ENCODE data around the gene RGL2.

RGL2 gene

DNA sequence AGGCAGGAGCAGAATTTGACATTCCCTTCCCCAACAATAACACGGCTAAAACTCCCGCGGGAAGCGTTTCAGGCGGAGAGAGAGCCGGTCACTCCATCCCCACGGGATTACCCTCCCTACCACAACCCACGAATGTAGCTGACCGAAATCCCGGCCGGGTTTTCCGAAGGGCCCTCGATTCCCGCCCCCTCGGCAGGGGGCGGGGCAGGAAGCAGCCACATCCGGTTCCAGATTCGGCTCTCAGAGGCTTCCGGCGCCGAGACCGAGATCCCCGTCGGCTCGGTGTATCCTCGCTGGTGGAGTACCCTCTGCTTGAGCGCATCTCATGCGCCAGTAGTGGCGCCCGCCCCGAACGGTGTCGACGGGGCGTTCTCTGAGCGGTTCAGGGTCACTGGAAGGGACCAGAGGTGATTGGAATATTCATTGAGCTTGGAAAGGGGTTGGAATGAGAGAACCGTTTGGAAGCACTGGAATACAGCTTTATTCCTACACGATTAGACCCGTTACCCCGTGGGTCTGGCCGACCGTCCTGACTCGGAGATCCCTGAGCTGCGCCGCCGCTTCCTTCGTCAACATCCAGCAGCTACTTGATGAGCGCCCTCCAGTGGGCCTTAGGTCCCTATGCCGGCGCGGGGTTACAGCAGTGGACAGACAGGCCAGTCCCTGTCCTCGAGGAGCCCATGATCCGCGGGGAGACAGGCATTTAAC lies 649 bp upstream of the RGL2 start:
- TF ChIP-seq, protein P1, sequence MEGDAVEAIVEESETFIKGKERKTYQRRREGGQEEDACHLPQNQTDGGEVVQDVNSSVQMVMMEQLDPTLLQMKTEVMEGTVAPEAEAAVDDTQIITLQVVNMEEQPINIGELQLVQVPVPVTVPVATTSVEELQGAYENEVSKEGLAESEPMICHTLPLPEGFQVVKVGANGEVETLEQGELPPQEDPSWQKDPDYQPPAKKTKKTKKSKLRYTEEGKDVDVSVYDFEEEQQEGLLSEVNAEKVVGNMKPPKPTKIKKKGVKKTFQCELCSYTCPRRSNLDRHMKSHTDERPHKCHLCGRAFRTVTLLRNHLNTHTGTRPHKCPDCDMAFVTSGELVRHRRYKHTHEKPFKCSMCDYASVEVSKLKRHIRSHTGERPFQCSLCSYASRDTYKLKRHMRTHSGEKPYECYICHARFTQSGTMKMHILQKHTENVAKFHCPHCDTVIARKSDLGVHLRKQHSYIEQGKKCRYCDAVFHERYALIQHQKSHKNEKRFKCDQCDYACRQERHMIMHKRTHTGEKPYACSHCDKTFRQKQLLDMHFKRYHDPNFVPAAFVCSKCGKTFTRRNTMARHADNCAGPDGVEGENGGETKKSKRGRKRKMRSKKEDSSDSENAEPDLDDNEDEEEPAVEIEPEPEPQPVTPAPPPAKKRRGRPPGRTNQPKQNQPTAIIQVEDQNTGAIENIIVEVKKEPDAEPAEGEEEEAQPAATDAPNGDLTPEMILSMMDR (IDR thresholded peaks at IDR 0.05; ENCODE audit: low read length, missing control alignments), result peak; percentile 69
- H3K4me3 ChIP-seq (replicated peaks; ENCODE audit: low read depth, low read length), result peak overlapping the region; percentile 81
- peak; percentile 92 for DNase-seq (ENCODE audit: low read depth)

DNA sequence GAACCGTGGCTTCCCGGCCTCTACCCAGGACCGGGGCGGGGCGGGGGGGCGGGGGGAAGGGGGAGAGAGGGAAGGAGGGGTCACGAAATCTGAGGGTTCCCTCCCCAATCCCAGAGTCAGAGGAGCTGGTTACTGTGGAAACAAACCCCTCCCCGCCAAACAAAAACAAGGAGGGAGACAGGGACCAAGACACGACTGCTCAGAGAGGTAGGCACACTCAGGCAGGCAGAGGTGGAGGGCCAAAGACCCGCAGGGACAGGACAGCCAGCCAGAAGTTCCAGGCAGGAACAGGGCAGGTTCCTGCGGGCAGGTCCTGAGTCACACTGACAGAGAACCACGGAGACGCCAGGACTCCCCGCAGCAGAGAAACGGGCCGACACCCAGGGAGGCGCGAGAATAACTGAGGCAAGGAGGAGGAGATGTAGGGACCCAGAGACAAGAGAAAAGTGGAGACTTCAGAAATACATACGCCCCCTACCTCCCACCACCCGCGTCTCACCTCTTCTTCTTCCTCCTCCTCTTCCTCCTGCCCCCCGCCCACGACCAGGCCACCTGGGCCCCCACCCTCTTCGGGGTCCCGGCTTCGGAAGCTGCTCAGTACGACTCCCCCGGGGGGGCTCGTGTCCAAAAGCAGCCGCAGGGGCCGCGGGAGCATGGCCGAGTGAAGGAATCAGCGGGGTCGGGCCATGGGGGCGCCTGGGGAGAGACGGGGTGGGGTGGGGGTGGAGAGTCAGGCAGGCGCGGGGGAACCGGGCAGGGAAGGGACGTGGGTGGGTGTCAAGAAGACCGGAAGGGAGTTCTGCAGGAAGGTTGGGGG lies 578 bp downstream of the RGL2 start:
- TF ChIP-seq, protein P1 (IDR thresholded peaks at IDR 0.05; ENCODE audit: low read length, missing control alignments), result no peak
- peak overlapping the region; percentile 81 for H3K4me3 ChIP-seq (replicated peaks; ENCODE audit: low read depth, low read length)
- DNase-seq (ENCODE audit: low read depth), result peak; percentile 90

DNA sequence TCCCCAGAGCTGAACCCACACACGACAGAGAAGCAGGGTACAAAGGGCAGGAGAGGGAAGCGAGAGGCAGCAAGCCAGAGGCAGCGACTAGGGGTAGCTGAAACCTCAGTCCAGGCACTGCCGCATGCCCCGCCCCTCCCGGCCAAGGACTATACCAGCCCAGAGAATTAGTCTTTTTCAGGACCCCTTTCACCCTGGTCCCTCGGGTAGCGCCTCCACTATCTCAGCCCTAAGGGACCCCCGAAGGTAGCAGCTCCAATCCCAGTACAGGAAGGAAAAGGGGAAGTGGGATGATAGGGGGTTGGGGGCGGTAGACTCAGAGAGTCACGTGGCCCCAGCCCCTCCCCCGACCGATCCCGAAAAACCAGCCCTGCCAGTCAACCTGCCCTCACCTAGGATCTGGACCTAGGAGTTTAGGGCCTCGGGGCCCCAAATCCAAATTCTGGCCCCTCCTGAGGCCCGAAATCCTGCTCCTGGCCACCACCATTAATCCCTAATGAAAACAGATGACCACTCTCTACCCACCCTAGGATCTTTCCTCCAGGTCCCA lies 1.3 kb downstream of the RGL2 start:
- DNase-seq (ENCODE audit: low read depth), result no peak
- TF ChIP-seq, protein P1 (IDR thresholded peaks at IDR 0.05; ENCODE audit: low read length, missing control alignments), result no peak
- peak overlapping the region; percentile 81 for H3K4me3 ChIP-seq (replicated peaks; ENCODE audit: low read depth, low read length)

GRCh38 chr6:33296797-33297405 lies 1.8 kb downstream of the RGL2 start:
- peak overlapping the region; percentile 81 for H3K4me3 ChIP-seq (replicated peaks; ENCODE audit: low read depth, low read length)
- TF ChIP-seq, protein P1 (IDR thresholded peaks at IDR 0.05; ENCODE audit: low read length, missing control alignments), result no peak
- no peak for DNase-seq (ENCODE audit: low read depth)

DNA sequence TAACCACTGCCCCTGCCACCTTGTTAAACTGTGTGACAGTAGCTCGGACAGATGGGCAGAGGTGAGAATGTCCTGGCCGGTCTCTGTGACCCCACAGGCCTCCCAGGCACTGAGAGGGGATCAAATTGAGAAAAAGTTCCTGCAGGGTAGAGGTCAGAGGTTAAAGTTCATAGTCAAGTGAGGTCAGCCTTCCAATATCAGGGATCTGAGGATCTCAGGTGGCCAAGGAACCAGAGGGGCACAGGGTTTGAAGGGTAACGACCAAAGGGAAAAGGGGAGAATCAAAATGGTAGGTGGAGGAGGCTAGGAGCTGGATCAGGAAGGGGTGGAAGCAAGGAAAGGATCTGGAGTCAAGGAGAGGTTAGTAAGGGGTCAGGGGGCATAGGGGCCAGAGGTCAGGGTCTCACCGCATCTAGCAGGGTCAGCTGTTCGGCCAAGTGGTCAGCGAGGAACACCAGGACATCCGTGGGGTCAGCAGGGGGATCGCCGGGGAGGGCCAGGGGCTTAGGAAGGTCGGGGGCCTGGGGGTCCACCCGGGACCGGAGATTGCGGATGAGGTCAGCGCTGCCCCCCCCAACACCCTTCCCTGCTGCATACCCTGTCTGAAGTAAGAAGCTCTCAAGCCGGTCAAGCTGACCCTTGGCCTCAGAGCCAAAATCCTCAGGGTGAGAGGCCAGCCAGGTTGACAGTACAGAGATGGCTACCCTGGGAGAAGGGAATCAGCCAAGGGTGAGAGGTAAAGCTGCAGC lies 2.9 kb downstream of the RGL2 start:
- TF ChIP-seq, protein P1 (IDR thresholded peaks at IDR 0.05; ENCODE audit: low read length, missing control alignments), result no peak
- no peak overlapping the region for H3K4me3 ChIP-seq (replicated peaks; ENCODE audit: low read depth, low read length)
- DNase-seq (ENCODE audit: low read depth), result no peak

DNA sequence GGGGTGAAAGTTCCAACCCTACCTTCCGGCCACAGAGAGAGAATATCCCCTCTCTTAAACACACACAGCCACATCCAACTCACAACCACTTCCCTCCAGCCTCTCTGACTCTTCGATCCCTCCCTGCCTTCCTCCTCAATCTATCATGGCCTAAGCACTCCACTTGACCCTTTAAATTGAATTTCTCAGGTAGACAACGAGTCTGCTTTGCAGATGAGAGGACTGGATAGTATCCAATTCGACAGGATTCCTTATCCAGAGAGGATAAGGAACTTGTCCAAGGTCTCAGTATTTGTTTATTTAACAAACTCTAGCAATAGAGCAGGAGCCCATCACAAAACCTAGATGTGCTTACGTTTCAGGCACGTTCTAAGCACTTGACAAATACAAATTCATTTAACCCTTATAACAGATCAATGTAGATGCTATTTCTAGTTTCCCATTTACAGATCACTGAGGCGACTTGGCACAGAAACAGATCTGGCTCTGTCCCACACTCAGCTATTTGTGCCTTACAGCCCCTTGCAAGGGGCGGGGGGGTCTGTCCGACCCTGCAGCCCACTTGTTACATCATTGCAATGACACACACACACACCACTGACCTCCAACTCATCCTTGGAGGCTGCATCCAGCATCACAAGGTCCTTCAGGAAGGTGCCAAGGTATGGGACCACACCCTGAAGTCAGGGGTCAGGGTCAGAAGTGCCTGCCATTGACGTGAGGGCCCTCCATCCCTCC lies 4.5 kb downstream of the RGL2 start:
- TF ChIP-seq, protein P1 (IDR thresholded peaks at IDR 0.05; ENCODE audit: low read length, missing control alignments), result no peak
- H3K4me3 ChIP-seq (replicated peaks; ENCODE audit: low read depth, low read length), result no peak overlapping the region
- no peak for DNase-seq (ENCODE audit: low read depth)

Data from fibroblast of pulmonary artery (primary cell).